Suppressor macrophage treated with lipopolysaccharide for 4 hours (primary cell): ENCODE results near the gene EPB41L2.
A peak's percentile ranks its signal among the peaks of the same experiment; 100 is the strongest.
"Not testable (repeated sequence)": the region's sequence is repeated elsewhere in the genome, so short reads cannot be mapped to it uniquely, and the experiment has no call there.

Source experiments
- DNase-seq: peaks from one replicate; pipeline ENCODE4 v3.0.0-alpha.2; 2020

EPB41L2 gene

DNA sequence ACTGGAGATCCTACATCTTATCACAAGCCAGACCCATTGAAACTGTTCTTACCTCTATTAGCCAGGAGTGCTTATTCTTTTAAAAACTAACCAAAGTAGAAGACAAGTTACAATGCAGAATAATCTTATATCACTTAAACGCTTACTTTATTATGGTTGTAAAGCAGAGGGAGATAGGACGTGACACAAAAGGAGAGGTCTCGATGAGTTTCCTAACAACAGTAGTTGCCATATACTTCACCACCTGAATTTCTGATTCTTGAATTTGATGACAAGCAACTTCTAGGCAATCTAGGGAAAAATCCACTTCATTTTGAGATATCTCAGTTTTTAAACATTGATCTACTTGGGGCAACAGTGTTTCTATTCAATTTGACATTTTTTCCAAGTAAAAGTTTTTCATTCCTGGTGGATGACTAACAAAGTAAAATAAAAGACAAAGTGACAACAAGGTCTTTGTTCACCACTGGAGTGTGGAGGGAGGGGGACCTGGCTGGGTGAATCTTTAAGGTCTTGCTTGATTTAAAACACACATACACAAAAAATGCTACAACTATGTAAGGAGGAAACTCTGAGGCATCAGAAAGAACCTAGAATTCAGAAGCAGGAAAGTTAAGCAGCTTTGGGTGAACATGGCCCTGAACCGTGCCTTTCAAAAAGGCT lies 125.0 kb downstream of the EPB41L2 start:
- no peak for DNase-seq

DNA sequence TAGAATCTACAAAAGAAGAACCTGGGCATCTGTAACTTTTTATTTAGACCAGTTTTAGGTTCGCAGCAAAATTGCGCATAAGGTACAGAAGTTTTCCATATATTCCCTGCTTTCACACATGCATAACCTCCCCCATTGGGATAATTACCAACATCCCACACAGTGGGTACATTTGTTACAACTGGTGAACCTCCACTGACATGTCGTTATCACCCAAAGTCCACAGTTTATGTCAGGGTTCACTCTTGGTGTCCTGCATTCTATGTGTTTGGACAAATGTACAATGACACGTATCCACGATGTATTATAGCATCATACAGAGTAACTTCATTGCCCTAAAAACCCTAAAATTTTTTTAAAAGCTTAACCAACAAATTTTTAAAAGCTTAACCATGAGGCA lies 126.1 kb downstream of the EPB41L2 start:
- no peak for DNase-seq

DNA sequence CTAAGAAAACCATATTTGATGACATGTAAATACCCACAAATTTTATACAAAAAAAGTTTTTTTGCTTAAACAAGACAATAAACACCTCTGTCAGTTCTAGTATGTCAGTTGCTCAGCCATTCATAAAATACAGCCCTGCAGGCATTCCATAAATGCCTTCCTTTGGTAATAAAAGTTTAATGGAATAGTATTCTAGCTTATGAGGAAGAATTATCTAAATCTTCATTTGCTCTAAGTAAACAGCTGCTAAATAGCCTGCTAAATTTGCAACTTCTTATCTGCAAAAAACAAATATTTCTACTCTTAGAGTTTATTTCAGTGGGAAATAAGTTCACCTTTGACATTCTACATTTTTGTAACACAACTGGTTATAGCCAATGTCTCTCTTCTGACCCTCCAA lies 127.1 kb downstream of the EPB41L2 start:
- DNase-seq = no peak

DNA sequence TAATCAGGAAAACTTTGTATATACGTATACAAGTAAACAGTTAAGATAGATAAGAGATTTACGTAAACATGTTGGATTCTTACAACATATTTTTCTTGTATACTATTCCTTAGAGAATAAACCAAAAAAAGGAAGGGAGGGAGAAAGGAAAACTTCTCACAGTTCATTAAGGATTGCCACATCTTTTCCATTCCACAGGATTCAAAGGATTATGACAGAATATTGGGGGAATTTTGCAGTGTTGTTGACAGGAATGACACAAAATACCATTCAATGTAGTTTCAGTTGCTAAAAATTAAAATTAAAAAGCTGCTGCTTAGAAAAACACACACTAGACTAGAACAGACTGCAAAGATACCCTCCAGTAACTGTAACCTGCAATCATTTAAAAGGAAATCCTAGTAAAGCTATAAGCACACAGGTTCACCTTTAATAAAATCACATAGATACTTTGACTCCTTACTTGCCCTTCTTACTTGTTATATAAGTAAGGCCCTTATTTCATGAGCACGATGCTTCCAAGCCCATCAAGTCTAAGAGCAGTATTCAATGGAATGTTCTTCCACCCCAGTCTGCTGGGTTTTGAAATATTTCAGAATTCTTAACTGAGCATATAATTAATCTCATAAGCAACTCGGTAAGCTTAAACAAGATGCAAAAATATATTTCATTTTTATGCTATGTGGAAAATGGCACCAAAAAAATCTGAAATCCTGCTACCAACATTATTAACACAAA lies 128.0 kb downstream of the EPB41L2 start:
- peak; percentile 8 for DNase-seq

DNA sequence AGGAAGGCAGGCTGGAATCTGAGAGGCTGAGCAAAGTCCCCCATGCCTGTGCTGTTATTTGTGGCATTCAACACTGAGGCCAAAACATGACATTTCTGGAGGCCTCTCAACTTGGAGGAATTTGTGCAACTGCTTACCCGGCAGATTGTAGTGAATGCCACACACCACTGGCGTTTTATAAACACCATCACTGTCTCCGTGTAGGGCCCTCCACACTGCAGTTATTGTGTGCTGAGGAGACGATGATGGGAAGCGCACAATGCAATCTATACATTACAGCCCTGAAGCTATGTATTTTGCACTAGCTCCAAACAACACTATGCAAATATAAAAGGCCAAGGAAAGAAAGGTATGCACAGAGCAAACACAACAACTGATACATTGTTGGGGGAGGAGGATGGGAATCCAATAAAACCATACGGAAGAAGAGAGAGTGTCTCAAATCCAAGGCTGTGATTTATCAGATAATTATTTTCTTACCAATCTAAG lies 129.3 kb downstream of the EPB41L2 start:
- DNase-seq = no peak

DNA sequence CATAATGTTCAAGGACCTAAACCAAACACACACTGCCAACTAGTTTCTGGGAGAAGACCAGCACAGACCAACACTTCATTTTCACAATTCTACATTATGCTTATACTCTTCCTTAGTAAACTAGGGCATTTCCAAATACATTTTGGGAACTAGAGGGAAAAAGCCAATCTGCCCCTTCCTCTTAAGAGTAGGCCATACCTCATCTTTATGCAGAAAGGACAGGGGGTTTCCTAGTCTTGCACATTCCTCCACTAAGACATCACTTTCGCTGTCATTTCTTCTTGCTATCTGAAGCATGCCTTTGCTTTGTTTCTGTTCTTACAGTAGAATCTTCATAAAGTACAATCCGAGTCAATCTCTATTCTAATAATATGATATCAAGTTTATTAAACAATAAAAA lies 130.1 kb downstream of the EPB41L2 start:
- DNase-seq = peak; percentile 21

DNA sequence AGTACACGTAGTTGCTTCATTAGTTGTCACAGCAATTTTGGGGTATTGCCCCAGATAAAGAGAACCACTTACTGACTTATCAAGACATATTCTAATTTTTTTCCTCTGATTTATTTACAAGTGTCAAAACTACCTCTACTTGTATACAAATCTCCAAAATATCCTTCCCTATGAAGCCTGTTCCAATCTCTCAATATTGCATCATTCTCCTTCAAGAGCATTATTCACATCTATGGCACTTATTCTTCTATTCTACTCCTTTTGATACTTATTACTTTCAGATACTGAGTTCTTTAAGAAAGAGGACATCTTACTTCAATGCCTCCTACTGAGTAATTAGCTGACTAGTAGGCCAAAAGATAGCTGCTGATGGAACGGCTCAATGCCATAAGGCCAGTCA lies 130.6 kb downstream of the EPB41L2 start:
- DNase-seq = no peak

DNA sequence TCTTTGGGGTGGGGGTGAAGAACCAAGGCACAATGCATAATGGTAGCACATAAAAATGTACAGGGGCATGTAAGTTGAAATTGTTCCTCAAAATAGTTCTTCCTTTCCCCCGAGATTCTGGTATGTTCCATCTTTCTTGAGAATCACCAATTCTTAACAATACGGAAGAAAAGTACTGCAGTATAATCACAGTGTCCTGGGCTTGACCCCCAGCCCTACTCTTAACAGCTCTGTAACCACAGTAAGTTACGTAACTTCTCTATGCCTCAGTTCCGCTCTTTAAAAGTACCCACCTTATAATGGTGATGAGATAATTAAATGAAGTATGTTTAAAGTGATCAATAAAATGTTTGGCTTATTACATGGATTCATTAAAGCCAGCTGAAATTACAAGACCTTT lies 131.4 kb downstream of the EPB41L2 start:
- peak; percentile 9 for DNase-seq

DNA sequence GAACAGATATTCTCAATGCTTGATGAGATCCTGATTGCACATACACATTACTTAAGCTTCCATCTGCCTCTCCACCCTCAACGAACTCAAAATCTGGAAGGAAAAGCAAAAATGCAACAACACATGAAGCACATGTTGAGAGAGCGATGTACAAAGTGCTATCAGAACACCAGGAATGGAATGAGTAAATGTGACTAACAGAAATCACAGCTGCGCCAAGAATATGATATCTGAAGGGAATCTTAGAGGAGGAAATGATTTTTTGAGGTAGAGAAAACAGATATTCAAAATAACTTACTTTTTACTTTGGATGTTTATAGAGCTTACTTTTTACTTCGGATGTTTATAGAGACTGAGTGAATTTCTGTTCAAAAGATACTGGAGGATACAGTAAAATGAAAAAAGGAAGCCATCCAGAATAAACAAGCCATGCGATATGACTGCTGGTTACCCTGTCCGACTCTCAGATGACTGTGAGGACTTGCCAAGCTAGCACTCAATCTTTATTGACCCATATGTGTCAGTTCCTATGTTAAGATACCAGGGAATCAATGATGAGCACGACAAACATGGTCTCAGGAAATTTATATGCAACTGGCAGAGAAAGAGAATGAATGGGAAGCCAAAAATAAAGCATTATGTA lies 133.9 kb downstream of the EPB41L2 start:
- no peak for DNase-seq

DNA sequence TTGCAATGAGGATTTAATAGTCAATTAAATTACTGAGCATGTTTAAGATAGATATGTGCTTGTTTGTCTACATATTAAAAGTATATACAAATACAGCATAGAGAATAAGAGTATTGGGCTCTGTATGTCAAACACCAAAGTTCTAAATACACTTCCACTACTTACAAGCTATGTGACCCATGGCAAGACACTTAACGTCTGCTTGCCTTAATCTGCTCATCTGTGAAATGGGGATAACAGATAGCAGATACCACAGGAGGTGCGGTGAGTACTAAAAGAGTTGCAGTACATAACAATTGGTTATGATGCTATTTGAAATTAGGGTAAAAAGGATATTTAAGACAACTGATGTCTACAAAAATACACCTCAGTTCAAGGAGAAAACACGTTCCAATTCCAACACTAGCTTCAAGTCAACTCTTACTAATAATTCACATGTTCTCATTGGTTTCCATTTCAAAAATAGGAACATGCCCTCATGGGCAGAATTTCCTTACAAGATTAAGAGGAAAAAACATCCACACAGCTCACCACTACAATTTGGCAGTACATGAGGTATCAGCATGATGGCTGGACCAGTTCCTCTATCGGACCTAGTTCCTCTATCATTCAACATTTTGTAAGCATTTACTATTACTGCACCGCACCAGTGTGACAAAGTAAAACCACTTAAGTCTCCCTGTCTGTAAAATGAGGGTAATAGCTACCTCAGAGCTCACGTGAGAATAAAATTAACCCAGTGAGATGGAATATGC lies 134.7 kb downstream of the EPB41L2 start:
- peak; percentile 73 for DNase-seq

DNA sequence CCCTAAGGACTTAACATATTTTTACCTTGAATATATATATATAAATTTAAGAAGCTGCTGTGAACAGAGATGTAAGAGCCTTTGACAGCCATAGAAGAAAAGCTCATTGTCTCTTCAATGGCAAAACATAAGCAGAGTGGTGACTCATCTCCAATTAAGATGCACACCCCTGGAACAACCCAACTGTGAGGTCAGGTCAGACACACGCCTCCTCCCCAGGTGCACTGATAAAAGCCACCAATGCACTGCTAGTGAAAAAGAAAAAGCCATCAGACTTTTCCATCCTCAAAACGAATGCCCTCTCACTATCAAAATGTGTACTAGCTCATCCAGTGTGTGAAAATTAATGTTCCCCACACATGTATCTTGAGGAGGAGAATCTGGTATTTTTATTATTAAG lies 135.7 kb downstream of the EPB41L2 start:
- DNase-seq = no peak

DNA sequence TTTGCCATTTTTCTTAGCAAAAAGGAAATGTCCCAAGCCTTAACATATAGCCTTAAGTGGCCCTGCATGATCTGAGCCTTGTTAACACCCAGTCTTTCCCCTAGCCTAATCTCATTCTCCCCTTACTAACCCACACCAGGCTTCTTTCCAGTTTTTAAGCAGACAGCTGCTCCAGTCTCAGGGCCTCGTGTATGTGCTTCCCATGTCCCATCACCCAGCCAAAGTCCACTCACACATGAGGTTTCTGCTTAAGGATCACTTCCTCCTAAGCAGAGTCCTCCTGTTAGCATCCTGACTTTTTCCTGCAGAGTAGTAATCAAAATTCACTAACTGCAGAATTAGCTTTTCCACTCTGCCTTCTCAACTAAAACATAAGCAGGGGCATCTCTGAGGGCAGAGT lies 139.7 kb downstream of the EPB41L2 start:
- no peak for DNase-seq

DNA sequence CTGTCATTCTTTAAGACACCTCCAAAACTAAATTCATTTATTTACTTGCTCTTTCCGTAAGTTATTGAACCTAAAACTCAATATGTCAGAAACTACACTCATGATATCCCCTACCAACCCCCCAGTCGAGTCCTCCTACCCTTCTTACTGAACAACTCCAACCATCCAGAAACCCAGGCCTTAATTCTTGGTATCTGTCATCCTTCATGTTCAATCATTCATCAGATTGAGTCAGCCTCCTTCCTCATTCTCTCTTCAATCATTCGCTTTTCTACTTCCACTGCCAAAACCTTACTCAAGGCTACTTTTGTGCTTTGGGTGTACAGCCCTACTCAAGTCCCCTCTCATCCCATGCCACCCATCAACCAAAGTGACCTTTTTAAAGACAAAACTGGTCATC lies 140.1 kb downstream of the EPB41L2 start:
- no peak for DNase-seq

DNA sequence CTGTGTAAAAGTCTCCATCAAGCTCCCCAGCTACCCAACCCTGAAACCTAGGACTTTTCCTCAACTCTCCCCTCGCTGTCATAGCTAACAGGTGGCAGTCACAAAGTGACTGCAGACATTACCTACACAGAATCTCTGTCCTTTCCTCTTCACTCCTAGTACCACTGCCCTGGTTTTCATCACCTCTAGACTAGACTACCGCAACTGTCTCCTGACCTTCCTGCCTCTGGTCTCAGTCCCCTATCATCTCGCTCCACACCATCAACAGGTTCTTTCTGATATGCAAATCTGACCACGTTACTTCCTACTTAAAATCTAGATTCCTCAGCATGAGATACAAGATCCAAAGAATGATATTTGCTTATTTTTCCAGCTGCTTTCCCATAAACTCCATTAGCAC lies 142.1 kb downstream of the EPB41L2 start:
- no peak for DNase-seq

DNA sequence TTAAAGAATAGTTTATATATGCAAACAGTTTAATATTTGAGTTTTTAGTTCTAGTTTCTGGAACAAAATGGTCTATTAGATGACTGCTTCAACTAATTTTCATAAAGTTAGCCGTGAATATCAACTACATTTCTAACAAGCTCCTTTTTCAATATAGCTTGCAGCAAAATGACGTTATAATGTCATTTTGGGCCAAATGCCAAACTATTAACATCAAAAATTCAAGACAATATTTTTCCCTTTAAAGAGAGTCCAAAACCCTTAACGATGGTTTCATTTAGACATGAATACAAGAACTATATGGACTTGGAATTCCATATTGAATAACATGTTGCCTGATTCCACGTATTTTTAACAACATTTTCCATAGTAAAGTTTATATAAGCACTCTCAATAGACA lies 144.9 kb downstream of the EPB41L2 start:
- DNase-seq = no peak

DNA sequence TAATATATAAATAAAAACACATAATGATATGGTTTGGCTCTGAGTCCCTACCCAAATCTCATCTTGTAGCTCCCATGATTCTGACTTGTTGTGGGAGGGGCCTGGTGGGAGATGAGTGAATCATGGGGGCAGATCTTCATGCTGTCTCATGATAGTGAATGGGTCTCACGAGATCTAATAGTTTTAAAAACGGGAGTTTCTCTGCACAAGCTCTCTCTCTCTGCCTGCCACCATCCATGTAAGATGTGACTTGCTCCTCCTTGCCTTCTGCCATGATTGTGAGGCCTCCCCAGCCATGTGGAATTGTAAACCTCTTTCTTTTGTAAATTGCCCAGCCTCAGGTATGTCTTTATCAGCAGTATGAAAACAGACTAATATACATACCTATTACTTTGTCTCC lies 147.4 kb downstream of the EPB41L2 start:
- not testable (repeated sequence) for DNase-seq

DNA sequence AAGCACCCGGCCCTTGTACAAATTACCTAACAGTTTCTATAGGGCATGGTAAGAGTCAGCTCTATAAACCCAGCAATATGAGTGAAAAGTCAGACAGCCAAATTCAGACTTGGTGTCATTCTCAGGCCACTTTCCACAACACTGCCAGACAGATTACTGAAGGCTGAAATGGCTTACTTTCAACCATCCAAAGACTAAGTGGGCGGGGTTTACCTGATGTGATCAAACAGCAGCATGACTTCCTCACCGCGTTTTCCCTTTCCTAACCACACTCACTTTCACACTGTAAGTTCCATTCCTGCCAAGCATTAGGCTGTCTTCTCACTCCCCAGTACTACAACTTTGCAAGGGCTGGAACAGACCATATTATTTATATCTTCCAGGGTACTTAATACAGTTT lies 149.9 kb downstream of the EPB41L2 start:
- no peak for DNase-seq

DNA sequence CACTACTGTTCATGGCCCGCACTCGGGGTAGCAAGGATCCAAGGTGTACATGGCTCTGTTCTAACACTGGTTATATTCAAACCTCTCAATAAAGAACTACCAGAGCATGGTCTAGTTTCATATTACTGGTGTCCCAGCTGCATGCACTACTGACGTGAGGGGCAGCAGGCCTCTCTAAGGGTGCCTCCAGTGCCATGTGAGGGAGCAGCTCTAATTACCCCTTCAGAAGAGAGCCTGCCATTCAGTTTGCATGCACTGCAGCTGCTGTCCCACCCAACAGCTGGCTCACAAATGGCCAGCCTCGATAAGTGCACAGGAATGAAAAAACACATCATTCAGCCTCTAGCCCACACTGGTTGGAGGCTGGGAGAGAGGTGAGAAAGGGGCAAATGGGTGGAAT lies 150.6 kb downstream of the EPB41L2 start:
- no peak for DNase-seq

DNA sequence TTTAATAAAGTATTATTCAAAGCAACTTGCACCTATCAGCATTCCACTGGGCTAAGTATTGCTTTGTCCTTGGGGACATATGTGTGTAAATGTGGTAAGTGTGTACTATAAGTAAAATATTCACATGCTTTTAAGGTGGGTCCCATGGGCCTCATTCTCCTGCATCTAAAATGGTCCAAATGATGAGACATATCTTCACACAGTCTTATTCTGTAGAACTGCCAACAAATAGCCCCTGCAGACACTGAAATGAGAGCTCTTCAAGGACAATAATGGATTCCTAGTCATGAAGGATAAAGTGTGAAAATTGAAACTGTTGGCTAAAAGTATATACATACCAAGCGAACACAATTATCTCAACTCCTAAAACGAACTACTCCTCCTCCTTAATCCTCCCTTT lies 154.1 kb downstream of the EPB41L2 start:
- no peak for DNase-seq

DNA sequence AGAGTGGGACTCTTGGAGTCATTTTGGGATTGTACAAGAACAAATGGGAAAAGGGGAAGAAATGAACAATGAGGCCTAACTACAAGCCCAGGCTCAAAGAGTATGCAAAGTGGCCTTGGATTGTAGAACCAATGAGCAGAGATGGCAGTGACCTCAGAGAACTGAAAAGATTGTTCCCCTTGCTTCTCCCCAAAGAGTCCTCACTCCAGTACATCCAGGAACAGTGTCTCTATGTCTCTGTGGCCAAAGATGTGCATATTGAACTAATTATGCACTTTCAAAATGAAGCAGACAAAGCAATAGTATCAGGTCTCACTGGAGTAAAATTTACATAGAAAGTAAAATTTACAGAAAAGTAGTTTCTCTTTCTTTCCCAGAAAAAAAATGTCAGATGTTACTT lies 154.9 kb downstream of the EPB41L2 start:
- DNase-seq = no peak

DNA sequence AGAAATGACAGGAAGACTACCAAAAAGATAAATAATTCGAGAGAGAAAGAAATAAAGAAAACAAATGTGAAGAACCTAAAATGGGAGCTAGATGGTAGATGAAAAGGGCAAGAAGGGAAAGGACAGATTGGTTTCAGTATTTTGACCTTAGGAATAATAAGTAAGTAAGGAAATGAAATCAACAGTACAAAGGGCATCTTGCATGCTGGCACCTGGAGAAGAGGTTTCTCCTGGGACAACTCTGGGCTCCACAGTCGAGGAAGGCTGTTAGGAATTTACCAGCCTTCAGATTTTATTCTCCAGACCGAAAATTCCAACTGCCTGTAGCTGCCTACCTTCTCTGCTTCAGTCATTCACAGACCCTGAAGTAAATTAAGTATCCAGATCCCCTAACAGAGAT lies 155.4 kb downstream of the EPB41L2 start:
- no peak for DNase-seq

DNA sequence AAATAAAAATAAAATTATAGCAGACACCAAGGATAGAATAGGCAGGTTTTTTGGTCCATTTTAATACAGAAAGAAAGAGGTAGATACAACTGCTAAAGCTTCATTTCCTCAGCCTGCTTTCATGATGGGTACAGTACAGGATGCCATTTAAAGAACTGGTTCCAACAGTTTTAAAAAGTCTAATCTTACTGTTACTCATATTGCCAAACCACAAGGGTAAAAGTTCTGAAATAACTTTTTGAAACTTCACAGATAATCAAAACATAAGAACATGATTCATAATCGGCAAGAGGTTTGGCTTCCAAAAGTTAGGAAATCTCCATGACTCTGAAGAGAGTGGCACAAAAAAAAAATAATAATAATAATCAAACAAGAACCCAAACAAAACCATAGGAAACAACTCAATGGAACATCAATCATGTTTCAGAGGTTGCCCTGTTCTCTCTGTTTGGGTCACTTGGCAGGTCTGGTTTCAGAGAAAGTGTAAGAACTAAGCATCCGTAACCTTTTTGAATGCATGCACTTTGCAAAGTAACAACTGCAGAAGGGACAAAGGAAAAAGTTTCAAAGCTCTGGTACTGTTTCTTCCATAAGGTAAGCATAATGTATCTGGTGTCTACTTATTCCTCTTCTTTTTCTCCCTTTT lies 156.2 kb downstream of the EPB41L2 start:
- no peak for DNase-seq

DNA sequence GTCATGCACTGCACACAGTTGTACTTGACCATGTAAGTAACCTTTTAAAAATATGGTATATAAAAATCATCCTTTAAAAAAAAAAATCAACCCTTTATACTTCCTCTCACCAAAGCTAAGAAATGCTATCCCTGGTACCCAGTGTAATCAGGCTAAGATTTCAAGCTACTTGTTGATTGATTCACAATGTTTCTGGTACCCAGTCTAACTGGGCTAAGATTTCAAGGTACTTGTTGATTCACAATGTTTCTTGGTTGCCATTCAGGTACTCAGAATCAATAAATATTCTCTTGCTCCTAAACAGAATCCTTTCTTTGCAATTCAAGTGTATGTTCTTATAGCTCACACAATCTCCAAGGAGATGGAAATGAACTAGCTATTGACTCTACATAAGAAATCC lies 159.4 kb downstream of the EPB41L2 start:
- DNase-seq = no peak
